ENCODE measurements around the gene CCDC141.
A peak's percentile ranks its signal among the peaks of the same experiment; 100 is the strongest.

CCDC141 gene

DNA sequence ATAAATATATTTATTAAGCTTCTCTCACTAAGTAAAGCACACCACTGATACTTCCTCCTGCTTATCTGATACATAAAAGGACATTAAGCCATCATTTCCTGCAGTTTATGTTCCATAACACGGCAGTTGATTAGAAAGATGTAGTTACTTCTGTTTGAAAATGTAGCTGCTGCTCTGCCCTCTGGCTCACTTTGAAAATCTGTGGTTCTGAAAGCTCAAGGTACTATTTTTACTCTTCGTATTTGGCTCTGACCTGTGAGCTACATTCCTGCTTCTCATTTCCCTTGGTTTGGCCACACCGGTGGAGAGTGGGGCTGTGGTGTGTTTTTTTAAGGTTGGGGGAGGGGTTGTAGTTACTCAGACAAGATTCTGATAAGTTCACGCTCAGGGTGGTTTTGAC, 229.9 kb downstream of the CCDC141 start:
- H3F3A ChIP-seq (ENCODE audit: control insufficient read depth, insufficient read depth): no peaks in the 10 kb centered on the region
- H3K27me3 ChIP-seq (ENCODE audit: control insufficient read depth, low read length): no peaks in the 10 kb centered on the region
- no peaks in the 10 kb centered on the region for H3K36me3 ChIP-seq (ENCODE audit: control insufficient read depth, low read length)
- H3K4me2 ChIP-seq (ENCODE audit: low read length): peak overlapping the region; percentile 31; the same call in 1 of the 2 replicates
- H3K79me2 ChIP-seq (ENCODE audit: control insufficient read depth, low read length): no peaks in the 10 kb centered on the region
- TF ChIP-seq, protein P1, sequence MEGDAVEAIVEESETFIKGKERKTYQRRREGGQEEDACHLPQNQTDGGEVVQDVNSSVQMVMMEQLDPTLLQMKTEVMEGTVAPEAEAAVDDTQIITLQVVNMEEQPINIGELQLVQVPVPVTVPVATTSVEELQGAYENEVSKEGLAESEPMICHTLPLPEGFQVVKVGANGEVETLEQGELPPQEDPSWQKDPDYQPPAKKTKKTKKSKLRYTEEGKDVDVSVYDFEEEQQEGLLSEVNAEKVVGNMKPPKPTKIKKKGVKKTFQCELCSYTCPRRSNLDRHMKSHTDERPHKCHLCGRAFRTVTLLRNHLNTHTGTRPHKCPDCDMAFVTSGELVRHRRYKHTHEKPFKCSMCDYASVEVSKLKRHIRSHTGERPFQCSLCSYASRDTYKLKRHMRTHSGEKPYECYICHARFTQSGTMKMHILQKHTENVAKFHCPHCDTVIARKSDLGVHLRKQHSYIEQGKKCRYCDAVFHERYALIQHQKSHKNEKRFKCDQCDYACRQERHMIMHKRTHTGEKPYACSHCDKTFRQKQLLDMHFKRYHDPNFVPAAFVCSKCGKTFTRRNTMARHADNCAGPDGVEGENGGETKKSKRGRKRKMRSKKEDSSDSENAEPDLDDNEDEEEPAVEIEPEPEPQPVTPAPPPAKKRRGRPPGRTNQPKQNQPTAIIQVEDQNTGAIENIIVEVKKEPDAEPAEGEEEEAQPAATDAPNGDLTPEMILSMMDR (IDR thresholded peaks at IDR 0.05; ENCODE audit: low read depth, low read length, poor library complexity, severe bottlenecking): no peak
- TF ChIP-seq EZH2phosphoT487 (IDR thresholded peaks at IDR 0.05; ENCODE audit: borderline replicate concordance, low read length): no peak
- H3K4me1 ChIP-seq (ENCODE audit: control insufficient read depth, low read length): no peaks in the 10 kb centered on the region
- H3K9me3 ChIP-seq (ENCODE audit: control insufficient read depth, insufficient read depth, low read length): no peaks in the 10 kb centered on the region
- no peaks in the 10 kb centered on the region for H4K20me1 ChIP-seq (ENCODE audit: control insufficient read depth, insufficient read depth, low read depth, low read length)
- H3K9me2 ChIP-seq (replicated peaks; ENCODE audit: control insufficient read depth, low read length): no peaks in the 10 kb centered on the region
- H3K4me3 ChIP-seq (ENCODE audit: low read length): no peak overlapping the region
- H3K27ac ChIP-seq (ENCODE audit: low read depth, low read length): no peak overlapping the region

DNA sequence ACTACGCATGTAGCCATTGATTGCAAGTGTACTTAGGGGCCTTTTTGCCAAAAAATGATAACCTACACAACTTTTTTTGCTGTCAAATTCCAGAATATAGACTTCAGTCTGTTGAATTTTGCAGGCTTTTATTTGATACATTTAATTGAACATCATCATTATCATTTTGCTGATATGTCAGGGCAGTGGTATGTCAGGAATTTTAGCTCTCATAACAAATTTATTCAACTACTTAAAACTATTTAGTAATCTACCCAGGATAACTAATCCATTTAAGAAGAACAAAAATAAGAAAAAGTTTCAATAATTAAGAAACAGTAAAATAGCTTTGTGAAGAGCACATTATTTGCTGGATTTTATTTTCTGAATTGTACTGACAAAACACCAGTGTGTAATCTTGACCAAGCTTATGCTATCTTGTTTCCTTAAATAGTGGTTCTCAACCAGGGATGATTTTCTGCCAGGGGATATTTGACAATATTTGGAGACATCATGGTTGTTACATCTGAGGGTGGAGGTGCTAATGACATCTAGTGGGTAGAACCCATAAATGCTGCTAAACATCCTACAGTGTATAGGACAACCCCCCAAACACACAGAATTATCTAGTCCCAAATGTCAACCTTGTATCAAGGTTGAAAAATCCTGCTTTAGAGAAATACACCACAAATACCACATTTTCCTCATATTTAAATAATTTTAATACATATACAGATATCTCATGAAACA, 230.6 kb downstream of the CCDC141 start:
- H3K9me3 ChIP-seq (ENCODE audit: control insufficient read depth, insufficient read depth, low read length): no peaks in the 10 kb centered on the region
- H3K4me3 ChIP-seq (ENCODE audit: low read length): no peak overlapping the region
- H3K9me2 ChIP-seq (replicated peaks; ENCODE audit: control insufficient read depth, low read length): no peaks in the 10 kb centered on the region
- no peaks in the 10 kb centered on the region for H3K36me3 ChIP-seq (ENCODE audit: control insufficient read depth, low read length)
- no peak overlapping the region for H3K4me2 ChIP-seq (ENCODE audit: low read length)
- TF ChIP-seq EZH2phosphoT487 (IDR thresholded peaks at IDR 0.05; ENCODE audit: borderline replicate concordance, low read length): no peak
- TF ChIP-seq, protein P1 (IDR thresholded peaks at IDR 0.05; ENCODE audit: low read depth, low read length, poor library complexity, severe bottlenecking): no peak
- no peaks in the 10 kb centered on the region for H4K20me1 ChIP-seq (ENCODE audit: control insufficient read depth, insufficient read depth, low read depth, low read length)
- no peaks in the 10 kb centered on the region for H3K79me2 ChIP-seq (ENCODE audit: control insufficient read depth, low read length)
- no peaks in the 10 kb centered on the region for H3K4me1 ChIP-seq (ENCODE audit: control insufficient read depth, low read length)
- no peak overlapping the region for H3K27ac ChIP-seq (ENCODE audit: low read depth, low read length)
- no peaks in the 10 kb centered on the region for H3K27me3 ChIP-seq (ENCODE audit: control insufficient read depth, low read length)
- H3F3A ChIP-seq (ENCODE audit: control insufficient read depth, insufficient read depth): no peaks in the 10 kb centered on the region

DNA sequence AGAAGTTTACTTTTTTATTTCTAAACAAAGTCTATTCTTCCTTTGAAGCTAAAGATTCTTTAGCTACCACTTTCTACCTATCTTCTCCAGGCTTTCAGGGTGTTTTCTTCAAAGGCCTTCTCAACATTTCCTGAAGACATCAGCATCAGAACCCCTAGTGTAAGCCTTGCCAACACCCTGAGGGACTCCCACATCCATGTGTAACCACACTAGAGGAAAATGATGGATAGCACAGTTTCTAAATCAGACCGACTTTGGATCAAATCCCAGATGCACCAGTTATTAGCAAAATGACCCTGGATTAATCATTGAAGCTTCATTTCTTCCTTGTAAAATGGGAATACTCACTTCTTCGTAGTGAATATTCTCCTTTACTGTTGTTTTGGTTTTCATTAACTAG, 238.0 kb downstream of the CCDC141 start:
- Histone ChIP-seq H3K4me1 (ENCODE audit: control insufficient read depth, low read length) (no peaks in the 10 kb centered on the region), H3K9me3 (ENCODE audit: control insufficient read depth, insufficient read depth, low read length) (no peaks in the 10 kb centered on the region), H4K20me1 (ENCODE audit: control insufficient read depth, insufficient read depth, low read depth, low read length) (no peaks in the 10 kb centered on the region), H3K27me3 (ENCODE audit: control insufficient read depth, low read length) (no peaks in the 10 kb centered on the region), H3F3A (ENCODE audit: control insufficient read depth, insufficient read depth) (no peaks in the 10 kb centered on the region), H3K36me3 (ENCODE audit: control insufficient read depth, low read length) (no peaks in the 10 kb centered on the region), H3K4me3 (ENCODE audit: low read length) (no peak overlapping the region), H3K27ac (ENCODE audit: low read depth, low read length) (no peak overlapping the region), H3K4me2 (ENCODE audit: low read length) (no peak overlapping the region), H3K9me2 (replicated peaks; ENCODE audit: control insufficient read depth, low read length) (no peaks in the 10 kb centered on the region), H3K79me2 (ENCODE audit: control insufficient read depth, low read length) (no peaks in the 10 kb centered on the region)
- TF ChIP-seq, protein P1 (IDR thresholded peaks at IDR 0.05; ENCODE audit: low read depth, low read length, poor library complexity, severe bottlenecking): no peak
- TF ChIP-seq EZH2phosphoT487 (IDR thresholded peaks at IDR 0.05; ENCODE audit: borderline replicate concordance, low read length): no peak
